ENCODE measurements around the gene ADTRP.
"Not testable (repeated sequence)": the region's sequence is repeated elsewhere in the genome, so short reads cannot be mapped to it uniquely, and the experiment has no call there.

The ADTRP gene

DNA sequence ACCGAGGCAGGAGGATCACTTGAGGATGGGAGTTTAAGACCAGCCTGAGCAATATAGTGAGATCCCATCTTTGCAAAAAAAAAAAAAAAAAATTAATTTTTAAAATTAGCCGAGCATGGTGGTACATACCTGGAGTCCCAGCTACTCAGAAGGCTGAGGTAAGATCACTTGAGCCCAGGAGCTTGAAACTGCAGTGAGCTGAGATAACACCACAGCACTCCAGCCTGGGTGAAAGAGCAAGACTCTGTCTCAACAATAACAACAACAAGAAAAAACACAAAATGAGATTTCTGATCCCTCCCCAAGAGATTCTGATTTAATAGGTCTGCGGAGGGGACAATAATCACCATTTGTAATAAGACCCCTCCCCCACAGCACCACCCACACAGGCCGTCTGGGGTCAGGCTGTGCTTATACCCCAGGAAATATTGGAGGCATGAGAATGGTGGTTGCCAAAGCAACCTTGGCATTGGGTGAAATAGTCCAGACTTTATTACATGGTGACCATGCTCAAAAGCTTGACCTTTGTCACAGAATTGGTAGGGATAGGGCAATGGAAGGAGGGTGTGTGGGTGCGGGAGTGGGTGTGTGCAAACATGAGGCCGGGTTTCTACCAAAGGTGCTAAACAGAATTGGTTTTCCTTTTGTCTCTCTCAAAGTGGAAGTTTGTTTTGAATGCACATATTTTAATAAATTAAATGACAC, 24.4 kb upstream of the ADTRP start:
- no peaks in the 10 kb centered on the region for H3K4me1 ChIP-seq (ENCODE audit: control insufficient read depth in 1 of 2, insufficient read depth in 2 of 2, low read length in 2 of 2)
- H3K9me3 ChIP-seq (ENCODE audit: control insufficient read depth in 1 of 2, low read length in 2 of 2): no peaks in the 10 kb centered on the region
- no peaks in the 10 kb centered on the region for H3K36me3 ChIP-seq (ENCODE audit: control insufficient read depth in 1 of 2, insufficient read depth in 2 of 2, low read length in 2 of 2)
- no peak overlapping the region for H3K4me3 ChIP-seq (ENCODE audit: low read depth in 1 of 2, low read length in 2 of 2)
- H3K27me3 ChIP-seq (ENCODE audit: low read depth, low read length): no peaks in the 10 kb centered on the region
- no peak overlapping the region for H3K27ac ChIP-seq (ENCODE audit: low read length)

DNA sequence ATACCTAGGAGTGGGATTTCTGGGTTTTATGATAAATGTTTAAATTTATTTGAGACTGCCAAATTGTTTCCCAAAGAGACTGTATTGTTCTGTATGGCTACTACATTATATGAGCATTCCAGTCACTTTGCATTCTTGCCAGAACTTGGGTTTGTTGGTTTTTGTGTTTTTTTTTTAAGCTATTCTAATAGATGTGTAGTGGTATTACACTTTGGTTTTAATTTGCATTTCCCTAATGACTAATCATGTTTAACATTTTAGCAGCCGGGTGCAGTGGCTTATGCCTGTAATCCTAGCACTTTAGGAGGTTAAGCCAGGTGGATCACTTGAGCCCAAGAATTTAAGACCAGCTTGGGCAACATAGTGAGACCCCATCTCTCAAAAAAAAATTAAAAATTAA, 21.9 kb upstream of the ADTRP start:
- not testable (repeated sequence) for H3K4me1 ChIP-seq (ENCODE audit: control insufficient read depth in 1 of 2, insufficient read depth in 2 of 2, low read length in 2 of 2); H3K27ac ChIP-seq (ENCODE audit: low read length); H3K9me3 ChIP-seq (ENCODE audit: control insufficient read depth in 1 of 2, low read length in 2 of 2); H3K27me3 ChIP-seq (ENCODE audit: low read depth, low read length); H3K4me3 ChIP-seq (ENCODE audit: low read depth in 1 of 2, low read length in 2 of 2); H3K36me3 ChIP-seq (ENCODE audit: control insufficient read depth in 1 of 2, insufficient read depth in 2 of 2, low read length in 2 of 2)

DNA sequence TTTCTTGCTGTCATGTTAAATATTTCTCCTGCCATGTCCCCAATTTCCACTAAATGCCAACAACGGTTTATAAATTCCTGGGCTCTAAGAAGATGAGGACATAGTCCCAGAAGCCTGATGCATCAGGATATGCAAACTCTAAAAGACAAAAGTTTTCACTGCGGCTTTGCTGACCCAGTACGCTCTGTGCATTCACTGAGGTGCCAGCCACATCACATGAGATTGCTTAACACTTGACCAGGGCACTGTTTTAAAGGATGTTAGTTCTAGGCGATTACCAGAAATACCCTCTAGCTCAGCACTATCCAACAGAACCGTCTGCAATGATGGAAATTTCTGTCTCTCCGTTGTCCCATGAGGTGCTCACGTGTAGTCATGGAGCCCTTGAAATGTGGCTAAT, 19.9 kb upstream of the ADTRP start:
- Histone ChIP-seq H3K4me3 (ENCODE audit: low read depth in 1 of 2, low read length in 2 of 2) (no peak overlapping the region), H3K36me3 (ENCODE audit: control insufficient read depth in 1 of 2, insufficient read depth in 2 of 2, low read length in 2 of 2) (no peaks in the 10 kb centered on the region), H3K27ac (ENCODE audit: low read length) (no peak overlapping the region), H3K27me3 (ENCODE audit: low read depth, low read length) (no peaks in the 10 kb centered on the region), H3K9me3 (ENCODE audit: control insufficient read depth in 1 of 2, low read length in 2 of 2) (no peaks in the 10 kb centered on the region), H3K4me1 (ENCODE audit: control insufficient read depth in 1 of 2, insufficient read depth in 2 of 2, low read length in 2 of 2) (no peaks in the 10 kb centered on the region)

DNA sequence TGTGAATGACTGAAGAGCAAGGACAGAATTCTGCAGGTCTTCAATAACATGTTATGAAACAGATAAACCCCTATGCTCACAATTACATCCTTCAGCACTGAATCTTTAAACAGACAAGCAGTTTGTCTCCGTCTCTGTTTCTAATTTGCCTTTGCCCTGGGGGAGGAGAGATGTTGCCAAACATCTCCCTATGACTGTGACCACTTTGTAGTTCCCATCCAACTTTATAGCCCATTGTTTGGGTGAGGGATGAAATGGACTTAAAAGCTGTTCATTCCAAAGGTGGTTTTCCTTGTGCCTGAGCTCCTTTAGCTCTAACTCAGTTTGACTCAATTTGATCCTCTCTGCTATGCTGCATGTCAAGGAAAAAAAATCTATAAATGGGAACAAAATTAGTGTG, 19.5 kb upstream of the ADTRP start:
- no peaks in the 10 kb centered on the region for H3K9me3 ChIP-seq (ENCODE audit: control insufficient read depth in 1 of 2, low read length in 2 of 2)
- no peak overlapping the region for H3K27ac ChIP-seq (ENCODE audit: low read length)
- no peaks in the 10 kb centered on the region for H3K36me3 ChIP-seq (ENCODE audit: control insufficient read depth in 1 of 2, insufficient read depth in 2 of 2, low read length in 2 of 2)
- no peaks in the 10 kb centered on the region for H3K27me3 ChIP-seq (ENCODE audit: low read depth, low read length)
- H3K4me3 ChIP-seq (ENCODE audit: low read depth in 1 of 2, low read length in 2 of 2): no peak overlapping the region
- no peaks in the 10 kb centered on the region for H3K4me1 ChIP-seq (ENCODE audit: control insufficient read depth in 1 of 2, insufficient read depth in 2 of 2, low read length in 2 of 2)

DNA sequence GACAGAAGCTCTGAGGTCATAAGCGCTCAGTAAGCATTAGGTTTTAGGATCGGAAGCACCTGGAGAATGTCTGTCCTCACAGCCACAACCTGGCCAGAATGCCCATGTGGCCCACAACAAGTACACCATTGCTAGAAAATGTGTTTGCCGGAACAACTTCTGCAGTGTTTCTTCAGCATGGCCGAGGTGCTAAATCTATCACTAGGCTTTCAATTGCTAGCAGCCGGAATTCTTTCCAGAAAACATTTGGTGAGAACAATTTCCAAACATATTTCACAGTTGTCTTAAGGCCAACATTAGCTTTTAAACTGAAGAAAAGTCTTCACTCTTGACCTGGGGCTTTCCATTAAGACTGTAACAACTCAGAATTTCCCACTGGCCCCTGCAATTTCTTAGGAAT, 18.2 kb upstream of the ADTRP start:
- Histone ChIP-seq H3K36me3 (ENCODE audit: control insufficient read depth in 1 of 2, insufficient read depth in 2 of 2, low read length in 2 of 2) (no peaks in the 10 kb centered on the region), H3K27ac (ENCODE audit: low read length) (no peak overlapping the region), H3K27me3 (ENCODE audit: low read depth, low read length) (no peaks in the 10 kb centered on the region), H3K9me3 (ENCODE audit: control insufficient read depth in 1 of 2, low read length in 2 of 2) (peaks cover 0 to 2% of the 10 kb centered on the region in 2 donors), H3K4me1 (ENCODE audit: control insufficient read depth in 1 of 2, insufficient read depth in 2 of 2, low read length in 2 of 2) (no peaks in the 10 kb centered on the region), H3K4me3 (ENCODE audit: low read depth in 1 of 2, low read length in 2 of 2) (no peak overlapping the region)

DNA sequence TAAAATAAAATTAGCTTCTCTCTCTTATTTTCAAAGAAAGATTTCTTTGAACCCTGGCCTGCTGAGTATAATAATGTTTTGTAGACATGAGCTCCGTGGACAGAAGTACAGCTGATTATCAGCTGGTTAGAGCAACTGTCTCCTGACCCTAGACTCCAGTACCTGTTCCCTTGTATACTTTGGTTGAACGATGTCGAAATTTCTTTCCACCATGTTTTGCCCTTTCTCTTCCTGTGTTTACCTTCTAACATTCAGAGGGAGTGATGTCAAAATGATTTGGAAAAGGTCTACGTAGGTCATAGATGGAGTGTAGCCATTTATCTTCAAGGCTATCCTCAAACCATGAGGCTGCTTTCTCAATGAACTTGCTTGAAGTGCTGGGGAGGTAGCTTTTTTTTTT, 16.8 kb upstream of the ADTRP start:
- Histone ChIP-seq H3K36me3 (ENCODE audit: control insufficient read depth in 1 of 2, insufficient read depth in 2 of 2, low read length in 2 of 2) (no peaks in the 10 kb centered on the region), H3K27me3 (ENCODE audit: low read depth, low read length) (no peaks in the 10 kb centered on the region), H3K4me1 (ENCODE audit: control insufficient read depth in 1 of 2, insufficient read depth in 2 of 2, low read length in 2 of 2) (no peaks in the 10 kb centered on the region), H3K9me3 (ENCODE audit: control insufficient read depth in 1 of 2, low read length in 2 of 2) (peaks cover 0 to 2% of the 10 kb centered on the region in 2 donors), H3K27ac (ENCODE audit: low read length) (peak overlapping the region; percentile 24), H3K4me3 (ENCODE audit: low read depth in 1 of 2, low read length in 2 of 2) (no peak overlapping the region)

DNA sequence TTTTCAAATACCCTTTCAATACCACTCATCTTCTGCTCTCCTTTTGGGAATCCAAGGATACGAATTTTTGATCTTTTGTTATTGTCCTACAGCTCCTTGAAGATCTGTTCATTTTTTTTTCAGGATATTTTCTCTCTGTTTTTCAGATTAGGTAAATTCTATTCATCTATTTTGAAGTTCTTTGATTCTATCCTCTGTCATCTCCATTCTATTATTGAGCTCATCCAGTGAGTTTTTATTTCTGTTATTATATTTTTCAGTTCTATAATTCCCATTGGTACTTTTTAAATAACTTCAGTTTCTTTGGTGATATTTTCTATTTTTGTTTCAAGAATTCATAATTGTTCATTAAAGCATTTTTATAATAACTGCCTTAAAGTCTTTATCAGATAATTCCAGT, 14.7 kb upstream of the ADTRP start:
- Histone ChIP-seq H3K9me3 (ENCODE audit: control insufficient read depth in 1 of 2, low read length in 2 of 2) (peaks cover 0 to 2% of the 10 kb centered on the region in 2 donors), H3K4me3 (ENCODE audit: low read depth in 1 of 2, low read length in 2 of 2) (no peak overlapping the region)

DNA sequence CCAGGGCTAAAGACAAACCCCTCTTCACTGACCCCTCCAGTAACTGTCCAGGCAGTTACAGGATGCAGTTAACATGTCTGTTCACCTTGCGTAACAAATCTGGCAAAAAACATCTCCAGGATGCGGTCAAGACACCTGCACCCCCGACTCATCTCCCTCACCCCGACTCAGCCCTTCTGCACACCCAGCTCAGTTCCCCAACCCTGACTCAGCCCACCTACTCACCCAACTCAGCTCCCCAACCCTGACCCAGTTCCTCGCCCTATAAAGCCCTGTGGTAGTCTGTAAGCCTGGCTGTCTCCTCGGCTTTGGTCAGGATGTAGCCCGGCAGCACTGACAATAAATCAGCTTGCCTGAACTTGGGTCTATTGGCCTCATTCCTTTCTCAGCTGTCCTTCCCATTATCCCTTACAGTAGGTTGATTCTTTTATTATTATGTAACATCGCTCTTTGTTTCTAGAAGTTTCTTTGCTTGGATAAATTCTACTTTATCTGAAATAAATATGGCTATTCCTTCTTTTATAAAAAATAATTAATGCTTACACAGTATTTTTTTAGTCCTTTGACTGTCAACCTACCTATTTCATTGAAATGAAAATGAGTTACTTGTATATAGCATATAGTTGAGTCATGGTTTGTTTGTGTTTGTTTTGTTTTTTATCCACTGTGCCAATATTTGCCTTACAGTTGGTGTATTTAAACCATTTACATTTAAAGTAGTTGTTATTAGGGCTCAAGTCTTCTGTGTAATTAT, 12.9 kb upstream of the ADTRP start:
- no peaks in the 10 kb centered on the region for H3K4me1 ChIP-seq (ENCODE audit: control insufficient read depth in 1 of 2, insufficient read depth in 2 of 2, low read length in 2 of 2)
- peaks cover 0 to 2% of the 10 kb centered on the region in 2 donors for H3K9me3 ChIP-seq (ENCODE audit: control insufficient read depth in 1 of 2, low read length in 2 of 2)
- H3K4me3 ChIP-seq (ENCODE audit: low read depth in 1 of 2, low read length in 2 of 2): no peak overlapping the region
- H3K27me3 ChIP-seq (ENCODE audit: low read depth, low read length): no peaks in the 10 kb centered on the region
- H3K27ac ChIP-seq (ENCODE audit: low read length): no peak overlapping the region
- no peaks in the 10 kb centered on the region for H3K36me3 ChIP-seq (ENCODE audit: control insufficient read depth in 1 of 2, insufficient read depth in 2 of 2, low read length in 2 of 2)

More for the DNA sequence above, 14.7 kb upstream of the ADTRP start:
- Histone ChIP-seq H3K27ac (ENCODE audit: low read length) (no peak overlapping the region), H3K4me1 (ENCODE audit: control insufficient read depth in 1 of 2, insufficient read depth in 2 of 2, low read length in 2 of 2) (no peaks in the 10 kb centered on the region), H3K36me3 (ENCODE audit: control insufficient read depth in 1 of 2, insufficient read depth in 2 of 2, low read length in 2 of 2) (no peaks in the 10 kb centered on the region), H3K27me3 (ENCODE audit: low read depth, low read length) (no peaks in the 10 kb centered on the region)

DNA sequence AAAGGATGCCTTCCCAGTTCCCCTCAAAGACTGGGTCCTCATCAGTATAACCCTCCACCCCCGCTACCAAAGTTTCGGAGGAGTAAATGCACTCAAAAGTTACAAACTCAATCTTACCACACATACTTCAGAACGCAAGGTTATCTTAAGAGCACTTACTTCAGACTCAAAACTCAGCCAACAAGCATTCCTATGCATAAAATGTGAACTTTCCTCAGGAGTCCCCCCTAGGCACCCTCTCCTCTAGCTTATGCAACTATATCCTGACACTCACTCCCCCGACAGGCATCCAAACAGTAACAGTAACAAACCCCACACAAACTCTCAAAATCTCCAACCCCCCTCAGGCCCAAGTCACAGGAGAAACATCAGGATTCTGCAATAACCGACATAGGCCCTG, 11.1 kb upstream of the ADTRP start:
- no peak overlapping the region for H3K4me3 ChIP-seq (ENCODE audit: low read depth in 1 of 2, low read length in 2 of 2)
- no peaks in the 10 kb centered on the region for H3K27me3 ChIP-seq (ENCODE audit: low read depth, low read length)
- no peak overlapping the region for H3K27ac ChIP-seq (ENCODE audit: low read length)
- peaks cover 0 to 2% of the 10 kb centered on the region in 2 donors for H3K9me3 ChIP-seq (ENCODE audit: control insufficient read depth in 1 of 2, low read length in 2 of 2)
- no peaks in the 10 kb centered on the region for H3K36me3 ChIP-seq (ENCODE audit: control insufficient read depth in 1 of 2, insufficient read depth in 2 of 2, low read length in 2 of 2)
- no peaks in the 10 kb centered on the region for H3K4me1 ChIP-seq (ENCODE audit: control insufficient read depth in 1 of 2, insufficient read depth in 2 of 2, low read length in 2 of 2)

DNA sequence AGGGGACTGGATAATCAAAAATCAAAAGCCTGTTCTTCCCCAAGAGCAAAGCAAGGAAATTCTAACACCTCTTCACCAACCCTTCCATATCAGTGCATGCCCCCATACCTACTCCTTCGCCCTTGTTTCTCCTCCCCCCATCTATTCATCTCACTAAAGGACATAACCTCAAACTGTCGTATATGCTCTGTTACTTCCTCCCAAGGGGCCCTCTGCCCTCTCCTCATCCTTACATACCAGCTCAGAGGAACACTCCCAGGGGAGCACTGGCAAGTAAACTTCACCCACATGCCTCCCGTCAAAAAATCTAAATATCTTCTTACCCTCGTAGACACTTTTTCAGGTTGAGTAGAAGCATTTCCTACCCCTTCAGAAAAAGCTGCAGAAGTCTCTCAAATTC, 9.4 kb upstream of the ADTRP start:
- no peaks in the 10 kb centered on the region for H3K36me3 ChIP-seq (ENCODE audit: control insufficient read depth in 1 of 2, insufficient read depth in 2 of 2, low read length in 2 of 2)
- no peak overlapping the region for H3K4me3 ChIP-seq (ENCODE audit: low read depth in 1 of 2, low read length in 2 of 2)
- H3K27ac ChIP-seq (ENCODE audit: low read length): no peak overlapping the region
- H3K9me3 ChIP-seq (ENCODE audit: control insufficient read depth in 1 of 2, low read length in 2 of 2): peaks cover 0 to 2% of the 10 kb centered on the region in 2 donors
- no peaks in the 10 kb centered on the region for H3K4me1 ChIP-seq (ENCODE audit: control insufficient read depth in 1 of 2, insufficient read depth in 2 of 2, low read length in 2 of 2)
- H3K27me3 ChIP-seq (ENCODE audit: low read depth, low read length): no peaks in the 10 kb centered on the region

DNA sequence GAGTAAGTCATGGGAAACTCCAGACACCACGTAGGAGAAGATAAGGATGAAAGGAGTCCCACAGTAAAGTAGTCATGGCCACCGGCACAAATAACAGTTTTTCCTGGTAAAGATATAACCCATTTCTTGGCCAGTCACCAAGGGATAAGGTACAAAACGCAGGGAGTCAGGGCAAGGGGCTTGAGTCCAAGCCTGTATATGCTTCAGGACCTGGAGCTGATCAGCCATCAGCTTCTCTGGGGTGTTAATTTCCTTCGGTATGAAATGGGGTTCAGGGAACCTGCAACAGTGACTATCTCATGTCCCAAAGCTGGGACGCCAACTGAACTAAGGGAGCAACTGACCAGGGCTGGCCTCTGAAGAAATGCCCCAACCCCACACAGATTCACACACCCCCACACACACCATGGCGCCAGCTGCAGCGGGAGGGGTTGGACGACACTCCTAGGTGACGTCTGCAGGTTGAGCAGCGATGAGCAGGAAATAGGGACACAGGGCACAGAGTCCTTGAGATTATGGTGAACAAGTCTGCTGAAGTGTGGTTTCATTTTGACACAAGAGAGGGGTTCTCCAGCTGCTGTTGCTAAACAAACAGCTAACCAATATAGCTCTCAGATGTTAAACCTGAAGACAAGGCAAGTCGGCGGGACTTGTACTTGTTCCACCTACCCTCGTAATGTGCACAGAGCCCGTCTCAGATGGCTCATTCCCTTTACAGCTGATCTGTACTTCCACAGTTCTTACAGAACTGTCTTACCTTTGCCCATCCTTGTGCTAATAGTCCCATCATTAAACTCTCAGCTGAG, 7.4 kb upstream of the ADTRP start:
- H3K27me3 ChIP-seq (ENCODE audit: low read depth, low read length): no peaks in the 10 kb centered on the region
- H3K9me3 ChIP-seq (ENCODE audit: control insufficient read depth in 1 of 2, low read length in 2 of 2): no peaks in the 10 kb centered on the region
- H3K27ac ChIP-seq (ENCODE audit: low read length): peak overlapping the region; percentile 36
- no peaks in the 10 kb centered on the region for H3K36me3 ChIP-seq (ENCODE audit: control insufficient read depth in 1 of 2, insufficient read depth in 2 of 2, low read length in 2 of 2)
- H3K4me3 ChIP-seq (ENCODE audit: low read depth in 1 of 2, low read length in 2 of 2): peak overlapping the region in 1 of 2 donors; percentile 30
- H3K4me1 ChIP-seq (ENCODE audit: control insufficient read depth in 1 of 2, insufficient read depth in 2 of 2, low read length in 2 of 2): no peaks in the 10 kb centered on the region
